IPS DF 6.9 (cell line): ENCODE measurements around the gene FAM151A.

ENCODE experiments used
- DNase-seq: peaks from one replicate; pipeline ENCODE4 v3.0.0-alpha.2; 2013; ENCODE audit warnings: low read depth, low spot score
- H3K27ac ChIP-seq: one replicate; pipeline ENCODE4 v1.5.1; 2013; ENCODE audit warnings: low read length, control low read depth
- H3K27me3 ChIP-seq: 2 replicates; pipeline ENCODE4 v1.6.1; 2013; ENCODE audit warnings: mild to moderate bottlenecking, low read length; ENCODE audit not compliant: control insufficient read depth, insufficient read depth
- H3K36me3 ChIP-seq: 2 replicates; pipeline ENCODE4 v1.6.1; 2013; ENCODE audit warnings: low read length; ENCODE audit not compliant: control insufficient read depth, insufficient read depth
- H3K4me1 ChIP-seq: 2 replicates; pipeline ENCODE4 v1.6.1; 2013; ENCODE audit warnings: low read length; ENCODE audit not compliant: control insufficient read depth, insufficient read depth
- H3K4me3 ChIP-seq: 2 replicates; pipeline ENCODE4 v1.5.1; 2013; ENCODE audit warnings: mild to moderate bottlenecking, low read length
- H3K9me3 ChIP-seq: 2 replicates; pipeline ENCODE4 v1.6.1; 2013; ENCODE audit warnings: low read length, inconsistent platforms; ENCODE audit not compliant: control insufficient read depth, insufficient read depth
- WGBS: extraction: QIAGEN DNeasy Blood & Tissue Kit; methylation state at CpG from one replicate; pipeline ENCODE4 v1.1.7; 2013; ENCODE audit warnings: mixed read lengths, missing lambda C conversion rate; ENCODE audit not compliant: insufficient read length, insufficient coverage; 5-methylcytosine and 5-hydroxymethylcytosine counted together

Gene FAM151A

DNA sequence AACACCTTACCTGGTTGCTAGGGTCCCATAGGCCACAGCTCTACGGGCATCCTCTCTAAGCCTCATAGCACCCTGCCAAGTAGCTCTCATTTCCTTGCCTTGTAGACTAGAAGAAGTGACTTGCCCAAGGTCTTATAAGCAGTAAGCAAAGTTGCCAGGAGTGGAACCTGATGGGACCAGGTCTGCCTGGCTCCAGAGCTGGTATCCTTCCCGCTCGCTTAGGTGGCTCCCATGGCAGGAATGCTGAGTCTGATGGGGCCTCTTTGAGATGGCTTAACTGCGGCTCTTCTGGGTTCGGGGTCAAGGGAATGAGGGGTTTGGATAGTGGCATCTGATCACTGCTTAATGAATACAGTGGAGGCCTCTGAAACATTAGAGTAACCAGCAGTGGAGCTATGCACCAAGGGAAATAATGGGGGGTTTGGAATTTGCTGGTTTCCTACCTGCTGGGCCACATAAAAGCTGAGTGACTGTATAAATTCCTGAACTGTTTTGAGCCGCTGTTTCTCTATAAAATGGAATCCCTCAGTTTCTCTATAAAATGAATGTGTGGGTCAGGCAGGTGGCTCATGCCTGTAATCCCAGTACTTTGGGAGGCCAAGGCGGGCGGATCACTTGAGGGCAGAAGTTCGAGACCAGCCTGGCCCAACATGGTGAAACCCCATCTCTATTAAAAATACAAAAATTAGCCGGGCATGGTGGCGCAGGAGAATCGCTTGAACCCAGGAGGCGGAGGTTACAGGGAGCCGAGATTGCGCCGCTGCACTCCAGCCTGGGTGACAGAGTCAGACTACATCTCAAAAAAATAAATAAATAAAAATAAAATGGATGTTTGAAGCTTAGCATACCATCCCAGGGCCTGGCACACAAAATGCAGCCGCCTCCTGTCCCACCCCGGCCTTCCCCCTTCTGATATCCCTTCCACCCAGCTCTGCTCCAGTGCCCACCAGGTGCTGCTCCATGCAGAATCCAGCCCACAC, 12.4 kb downstream of the FAM151A start:
- no peak for DNase-seq
- H3K27me3 ChIP-seq: no peaks in the 10 kb centered on the region
- H3K9me3 ChIP-seq: no peaks in the 10 kb centered on the region
- H3K4me3 ChIP-seq: no peak overlapping the region
- WGBS: no CpG with 5 or more reads among the region's 18 CpGs
- no peaks in the 10 kb centered on the region for H3K36me3 ChIP-seq
- H3K27ac ChIP-seq: no peak overlapping the region
- peaks cover 11% of the 10 kb centered on the region for H3K4me1 ChIP-seq

DNA sequence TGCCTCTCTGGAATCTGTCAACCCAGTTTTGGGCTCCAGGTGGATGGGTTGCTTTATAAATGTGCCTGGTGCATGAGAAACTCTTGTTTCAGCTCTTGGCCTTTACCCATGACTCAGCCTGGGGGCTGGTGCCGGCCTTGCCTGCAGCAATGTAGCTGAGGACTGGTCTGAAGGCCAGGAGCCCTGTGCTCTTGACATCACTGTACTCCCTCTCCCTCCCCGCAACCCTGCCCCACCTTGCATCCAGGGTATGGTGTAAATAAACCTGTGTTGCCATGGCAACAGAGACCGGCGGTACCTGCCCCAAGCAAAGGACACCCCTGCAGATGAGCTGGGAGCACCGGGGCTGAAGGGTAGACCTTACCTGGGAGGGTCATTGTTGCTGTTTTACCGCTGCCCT, 13.3 kb downstream of the FAM151A start:
- Histone ChIP-seq H3K9me3 (no peaks in the 10 kb centered on the region), H3K27ac (no peak overlapping the region), H3K27me3 (no peaks in the 10 kb centered on the region), H3K4me1 (peaks cover 11% of the 10 kb centered on the region), H3K4me3 (no peak overlapping the region), H3K36me3 (no peaks in the 10 kb centered on the region)
- no peak for DNase-seq
- no CpG with 5 or more reads among the region's 6 CpGs for WGBS

DNA sequence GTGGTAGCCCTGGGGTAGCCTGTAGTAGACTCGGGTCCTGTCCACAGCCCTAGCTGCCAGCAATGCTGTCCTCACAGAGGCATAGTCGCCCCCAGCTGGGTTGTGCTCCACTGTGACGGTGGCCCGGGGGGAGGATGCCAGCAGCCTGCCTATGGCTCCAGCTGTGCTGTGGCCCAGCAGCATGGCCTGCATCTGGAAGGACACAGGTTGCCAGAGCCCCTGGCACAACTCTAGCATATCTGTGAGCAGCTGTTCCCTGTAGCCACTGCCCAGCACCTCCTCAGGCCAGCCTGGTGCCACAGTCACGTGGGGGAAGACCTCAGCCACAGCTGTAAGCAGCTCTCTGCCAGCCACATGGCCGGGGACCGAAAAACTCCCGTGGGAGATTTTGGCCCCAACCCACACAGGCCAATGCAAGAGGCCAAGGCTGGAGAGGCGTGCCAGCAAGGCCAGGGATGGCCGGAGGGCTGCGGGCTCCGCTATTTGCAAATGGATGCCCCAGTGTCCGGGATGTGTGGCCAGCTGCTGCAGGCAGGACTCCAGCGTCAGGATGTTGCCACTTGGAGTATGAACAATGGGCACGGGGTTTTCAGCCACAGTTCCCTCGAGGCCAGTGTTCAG, 13.9 kb downstream of the FAM151A start:
- Histone ChIP-seq H3K27me3 (no peaks in the 10 kb centered on the region), H3K27ac (no peak overlapping the region), H3K4me1 (peaks cover 11% of the 10 kb centered on the region), H3K36me3 (no peaks in the 10 kb centered on the region), H3K4me3 (no peak overlapping the region), H3K9me3 (no peaks in the 10 kb centered on the region)
- WGBS: no CpG with 5 or more reads among the region's 16 CpGs
- DNase-seq: no peak

DNA sequence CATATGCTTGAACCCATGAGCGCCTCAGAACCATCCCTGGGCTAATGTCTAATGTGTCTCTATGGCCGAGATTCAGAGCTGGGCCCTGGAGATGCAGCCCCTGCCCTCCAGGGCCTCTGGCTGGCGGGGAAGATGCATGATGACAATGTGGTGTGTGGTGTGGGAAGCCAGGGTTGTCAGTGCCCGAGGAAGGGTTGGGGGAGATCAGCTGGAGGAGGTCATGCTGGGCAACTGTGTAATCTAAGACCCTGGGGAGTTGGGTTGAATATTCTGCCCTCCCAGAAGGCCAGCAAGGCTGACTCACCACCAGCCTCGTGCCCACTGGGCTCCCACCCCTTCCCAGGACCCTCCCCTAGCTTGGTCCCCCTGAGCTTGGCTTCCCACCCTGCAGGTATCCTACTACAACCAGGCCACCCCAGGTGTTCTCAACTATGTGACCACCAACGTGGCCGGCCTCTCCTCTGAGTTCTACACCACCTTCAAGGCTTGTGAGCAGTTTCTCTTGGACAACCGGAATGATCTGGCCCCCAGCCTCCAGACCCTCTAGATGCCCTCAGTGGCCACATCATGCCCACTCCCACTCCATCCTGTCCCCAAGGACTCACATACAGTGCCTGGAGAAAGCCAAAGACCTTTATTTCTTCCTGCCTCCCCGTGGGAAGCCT, 14.6 kb downstream of the FAM151A start:
- no peaks in the 10 kb centered on the region for H3K27me3 ChIP-seq
- H3K4me3 ChIP-seq: no peak overlapping the region
- H3K27ac ChIP-seq: no peak overlapping the region
- H3K4me1 ChIP-seq: peaks cover 11% of the 10 kb centered on the region
- no peaks in the 10 kb centered on the region for H3K36me3 ChIP-seq
- DNase-seq: no peak
- no peaks in the 10 kb centered on the region for H3K9me3 ChIP-seq
- WGBS: no CpG with 5 or more reads among the region's 9 CpGs

DNA sequence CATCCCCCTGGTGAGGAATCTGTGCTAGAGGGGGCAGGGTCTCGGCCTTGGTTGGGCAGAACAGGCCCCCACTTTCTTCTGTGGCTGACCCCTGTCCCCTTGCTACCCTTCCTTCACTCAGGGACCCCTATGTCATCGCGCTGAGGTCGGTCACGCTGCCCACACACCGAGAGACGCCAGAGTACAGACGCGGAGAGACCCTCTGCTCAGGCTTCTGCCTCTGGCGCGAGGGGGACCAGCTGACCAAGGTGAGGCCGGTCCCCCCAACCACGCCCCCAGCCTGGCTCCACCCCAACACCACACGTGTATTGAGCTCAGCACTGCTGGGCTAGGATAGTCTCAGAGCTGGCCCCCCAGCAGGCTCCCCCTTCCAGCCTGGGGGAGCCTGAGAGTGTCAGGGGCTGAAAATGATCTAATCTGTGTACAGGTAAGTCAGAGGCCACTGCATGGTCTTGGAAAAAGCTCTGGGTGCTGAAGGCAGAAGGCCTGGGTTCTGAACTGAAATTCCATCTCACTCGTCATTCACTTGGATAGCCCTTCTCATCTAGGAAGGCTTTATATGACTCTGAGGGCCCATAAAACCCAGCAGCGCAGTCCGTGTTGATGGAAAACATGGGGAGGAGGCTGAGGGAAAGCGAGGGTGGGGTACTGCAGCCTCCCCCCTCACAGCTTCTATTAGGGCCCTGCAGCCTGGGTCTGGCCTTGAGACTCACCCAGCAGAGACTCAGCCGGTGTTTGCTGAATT, 15.3 kb downstream of the FAM151A start:
- H3K4me1 ChIP-seq: peaks cover 11% of the 10 kb centered on the region
- no CpG with 5 or more reads among the region's 19 CpGs for WGBS
- H3K36me3 ChIP-seq: no peaks in the 10 kb centered on the region
- no peak for DNase-seq
- no peak overlapping the region for H3K4me3 ChIP-seq
- H3K27me3 ChIP-seq: no peaks in the 10 kb centered on the region
- no peaks in the 10 kb centered on the region for H3K9me3 ChIP-seq
- no peak overlapping the region for H3K27ac ChIP-seq

DNA sequence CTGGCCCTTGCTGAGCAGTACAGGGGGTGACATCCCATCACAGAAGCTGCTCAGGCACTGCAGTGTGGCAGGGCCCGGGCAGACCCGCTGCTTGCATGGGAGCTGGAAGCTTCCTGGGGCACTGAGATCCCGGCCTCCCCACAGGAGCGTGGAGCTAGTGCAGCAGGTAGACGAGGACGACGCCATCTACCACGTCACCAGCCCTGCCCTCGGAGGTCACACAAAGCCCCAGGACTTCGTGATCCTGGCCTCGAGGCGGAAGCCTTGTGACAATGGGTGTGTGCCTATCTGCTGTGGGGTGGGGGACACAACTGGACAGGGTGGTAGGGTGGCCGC, 16.4 kb downstream of the FAM151A start:
- H3K4me3 ChIP-seq: no peak overlapping the region
- H3K4me1 ChIP-seq: peaks cover 11% of the 10 kb centered on the region
- H3K9me3 ChIP-seq: no peaks in the 10 kb centered on the region
- H3K27ac ChIP-seq: no peak overlapping the region
- no peaks in the 10 kb centered on the region for H3K36me3 ChIP-seq
- no peaks in the 10 kb centered on the region for H3K27me3 ChIP-seq
- DNase-seq: no peak
- WGBS: no CpG with 5 or more reads among the region's 13 CpGs

DNA sequence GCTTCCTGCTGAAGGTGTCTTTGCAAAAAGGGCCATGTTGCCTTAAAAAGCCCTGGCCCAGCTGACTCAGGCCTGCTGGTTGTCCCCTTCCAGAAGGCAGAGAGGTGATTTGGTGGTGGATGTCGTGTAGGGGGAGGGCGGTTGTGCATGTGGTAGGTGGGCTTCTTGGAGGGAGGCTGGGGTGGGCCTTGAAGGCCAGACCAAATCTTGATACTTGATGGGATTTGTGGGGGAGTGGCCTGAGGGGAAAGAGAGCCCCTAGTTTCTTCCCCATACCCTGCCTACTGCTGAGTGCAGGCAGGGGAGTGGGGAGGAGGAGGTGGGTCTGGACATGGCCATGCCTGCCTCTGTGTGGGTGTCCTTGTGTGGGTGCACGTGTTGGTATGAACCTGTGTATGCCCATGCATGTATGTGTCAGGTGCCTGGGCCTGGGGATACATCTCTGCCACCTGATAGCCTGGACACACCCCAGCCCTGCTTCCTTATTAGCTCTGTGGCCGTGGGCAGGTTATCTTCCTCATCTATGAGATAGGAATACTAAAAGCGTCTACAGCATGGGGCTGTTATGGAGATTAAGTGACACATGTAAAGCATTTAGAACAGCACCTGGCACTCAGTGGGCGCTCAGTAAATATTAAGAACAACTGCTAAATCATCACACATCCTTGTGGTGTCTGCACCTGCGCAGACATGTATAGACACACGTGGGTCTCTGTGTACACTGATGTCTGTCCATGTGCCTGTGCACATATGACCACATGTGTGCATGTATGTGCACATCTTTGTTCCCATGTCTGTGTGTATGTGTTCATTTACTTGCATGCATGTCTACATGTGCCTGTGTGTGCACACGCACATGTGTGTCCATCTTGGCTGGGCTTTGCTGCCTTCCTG, 17.0 kb downstream of the FAM151A start:
- no peak for DNase-seq
- Histone ChIP-seq H3K4me1 (peaks cover 7% of the 10 kb centered on the region), H3K36me3 (no peaks in the 10 kb centered on the region), H3K27ac (no peak overlapping the region), H3K4me3 (no peak overlapping the region), H3K27me3 (no peaks in the 10 kb centered on the region), H3K9me3 (no peaks in the 10 kb centered on the region)
- WGBS: no CpG with 5 or more reads among the region's 9 CpGs

DNA sequence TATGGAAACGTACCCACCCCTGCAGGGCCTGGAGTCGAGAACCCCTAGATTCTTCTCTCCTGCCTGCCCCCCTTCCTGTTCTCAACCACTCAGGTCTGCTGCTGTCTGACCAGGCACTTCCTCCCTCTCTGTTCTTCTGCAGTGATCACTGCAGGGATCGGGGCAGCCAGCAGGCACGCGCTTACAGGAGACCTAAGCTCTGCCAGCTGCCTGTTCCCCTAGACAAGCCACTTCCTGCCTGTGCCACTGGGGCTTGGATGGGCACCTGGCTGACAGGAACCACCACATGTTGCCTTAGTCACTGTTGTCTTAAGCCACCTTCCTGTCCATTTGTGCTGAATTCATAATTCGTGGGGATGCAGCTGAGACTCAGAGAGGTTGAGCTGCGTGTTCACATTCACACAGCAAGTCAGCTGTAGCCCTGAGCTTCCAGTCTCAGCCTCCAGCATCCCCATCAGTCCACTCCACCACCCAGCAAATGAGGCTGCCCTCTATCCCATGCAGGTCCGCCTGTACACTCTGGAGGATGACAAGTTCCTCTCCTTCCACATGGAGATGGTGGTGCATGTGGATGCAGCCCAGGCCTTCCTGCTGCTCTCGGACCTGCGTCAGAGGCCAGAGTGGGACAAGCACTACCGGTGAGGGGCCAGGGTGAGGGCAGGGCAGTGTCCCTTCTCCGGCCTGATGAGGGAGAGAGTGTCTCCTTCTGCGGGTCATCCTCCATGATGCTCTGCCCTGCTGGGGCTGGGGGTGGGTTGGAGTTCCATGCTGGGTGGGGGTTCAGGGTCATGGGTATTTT, 18.6 kb downstream of the FAM151A start:
- Histone ChIP-seq H3K27ac (no peak overlapping the region), H3K9me3 (no peaks in the 10 kb centered on the region), H3K27me3 (no peaks in the 10 kb centered on the region), H3K4me3 (no peak overlapping the region), H3K36me3 (no peaks in the 10 kb centered on the region), H3K4me1 (no peaks in the 10 kb centered on the region)
- DNase-seq: no peak
- no CpG with 5 or more reads among the region's 13 CpGs for WGBS

DNA sequence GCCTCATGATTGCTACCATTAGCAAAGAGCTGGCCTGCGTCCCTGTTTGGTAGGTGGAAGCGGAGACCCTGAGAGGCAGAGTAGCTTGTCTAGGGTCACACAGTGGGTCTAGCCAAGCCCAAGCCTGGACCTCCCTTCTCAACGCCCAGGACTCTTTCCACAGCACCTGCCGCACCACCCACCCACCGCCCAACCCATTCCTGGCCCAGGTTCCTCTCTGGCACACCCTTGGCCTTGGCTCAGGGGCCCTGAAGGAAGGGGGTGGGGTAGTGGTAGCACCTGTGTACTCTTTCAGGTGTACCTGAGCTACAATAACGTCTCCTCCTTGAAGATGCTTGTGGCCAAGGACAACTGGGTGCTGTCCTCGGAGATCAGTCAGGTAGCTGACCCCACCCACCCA, 19.3 kb downstream of the FAM151A start:
- H3K27ac ChIP-seq: no peak overlapping the region
- no peak overlapping the region for H3K4me3 ChIP-seq
- no peaks in the 10 kb centered on the region for H3K36me3 ChIP-seq
- H3K4me1 ChIP-seq: no peaks in the 10 kb centered on the region; the same call in 1 of the 2 replicates
- WGBS: no CpG with 5 or more reads among the region's 7 CpGs
- DNase-seq: no peak
- H3K27me3 ChIP-seq: no peaks in the 10 kb centered on the region
- no peaks in the 10 kb centered on the region for H3K9me3 ChIP-seq
